GM13977 (cell line): ENCODE results near the gene TSHZ2.

Source experiments
- DNase-seq: peaks from one replicate; pipeline ENCODE4 v3.0.0; 2012; ENCODE audit warnings: low spot score
- in situ Hi-C: fragments of 300-500 bp; cut with MboI; formaldehyde crosslinking; loops from one replicate; pipeline ENCODE4 v1.12.0; 2022; ENCODE audit warnings: low sequenced_read_pairs, low pct_unique_long_range_greater_than_20kb, mixed read lengths, inconsistent platforms; ENCODE audit not compliant: unreplicated experiment
- TF ChIP-seq, protein P1 (sequence below): IDR thresholded peaks from 2 replicates; pipeline ENCODE4 v1.5.1; 2012; ENCODE audit warnings: mild to moderate bottlenecking, control low read depth; ENCODE audit not compliant: insufficient read depth; ENCODE audit errors: extremely low read depth, missing control alignments

The TSHZ2 gene

DNA sequence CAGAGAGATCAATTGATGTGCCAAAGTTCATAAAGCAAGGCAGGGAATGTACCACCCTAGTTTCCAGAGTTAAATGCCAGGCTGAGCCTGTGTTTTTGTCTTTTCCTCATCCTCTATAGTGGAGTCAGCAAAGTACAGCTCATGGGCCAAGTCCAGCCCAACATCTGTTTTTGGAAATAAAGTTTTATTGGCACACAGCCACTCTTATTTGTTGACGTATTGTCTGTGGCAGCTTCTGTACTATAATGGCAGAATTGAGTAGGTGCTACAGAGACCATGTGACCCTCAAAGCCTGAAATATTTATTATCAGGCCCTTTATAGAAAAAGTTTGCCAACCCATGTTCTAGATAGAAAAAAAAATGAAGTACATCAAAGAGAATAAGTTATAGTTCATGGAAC lies 187.0 kb downstream of the TSHZ2 start:
- in situ Hi-C loops, result no loop called here
- TF ChIP-seq, protein P1, sequence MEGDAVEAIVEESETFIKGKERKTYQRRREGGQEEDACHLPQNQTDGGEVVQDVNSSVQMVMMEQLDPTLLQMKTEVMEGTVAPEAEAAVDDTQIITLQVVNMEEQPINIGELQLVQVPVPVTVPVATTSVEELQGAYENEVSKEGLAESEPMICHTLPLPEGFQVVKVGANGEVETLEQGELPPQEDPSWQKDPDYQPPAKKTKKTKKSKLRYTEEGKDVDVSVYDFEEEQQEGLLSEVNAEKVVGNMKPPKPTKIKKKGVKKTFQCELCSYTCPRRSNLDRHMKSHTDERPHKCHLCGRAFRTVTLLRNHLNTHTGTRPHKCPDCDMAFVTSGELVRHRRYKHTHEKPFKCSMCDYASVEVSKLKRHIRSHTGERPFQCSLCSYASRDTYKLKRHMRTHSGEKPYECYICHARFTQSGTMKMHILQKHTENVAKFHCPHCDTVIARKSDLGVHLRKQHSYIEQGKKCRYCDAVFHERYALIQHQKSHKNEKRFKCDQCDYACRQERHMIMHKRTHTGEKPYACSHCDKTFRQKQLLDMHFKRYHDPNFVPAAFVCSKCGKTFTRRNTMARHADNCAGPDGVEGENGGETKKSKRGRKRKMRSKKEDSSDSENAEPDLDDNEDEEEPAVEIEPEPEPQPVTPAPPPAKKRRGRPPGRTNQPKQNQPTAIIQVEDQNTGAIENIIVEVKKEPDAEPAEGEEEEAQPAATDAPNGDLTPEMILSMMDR, result no peak
- DNase-seq, result no peak

DNA sequence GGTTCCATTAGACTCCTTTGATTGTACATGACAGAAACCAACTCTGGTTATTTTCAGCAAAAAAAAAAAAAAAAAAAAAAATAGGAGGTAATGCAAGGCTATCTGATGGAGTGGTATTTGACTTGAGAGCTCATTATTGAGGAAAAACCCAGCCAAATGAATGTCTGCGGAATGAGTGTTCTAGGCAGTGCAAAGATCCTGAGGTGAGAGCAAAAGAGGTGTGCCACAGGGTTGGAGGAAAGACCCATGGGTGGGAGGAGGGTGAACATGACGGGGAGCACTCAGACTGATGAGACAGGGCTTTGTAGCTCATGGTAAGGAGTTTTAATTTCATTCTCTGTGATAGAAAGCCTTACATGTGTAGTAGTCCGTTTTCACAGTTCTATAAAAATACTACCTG lies 188.9 kb downstream of the TSHZ2 start:
- in situ Hi-C loops, result no loop called here
- DNase-seq, result no peak
- TF ChIP-seq, protein P1, result no peak

DNA sequence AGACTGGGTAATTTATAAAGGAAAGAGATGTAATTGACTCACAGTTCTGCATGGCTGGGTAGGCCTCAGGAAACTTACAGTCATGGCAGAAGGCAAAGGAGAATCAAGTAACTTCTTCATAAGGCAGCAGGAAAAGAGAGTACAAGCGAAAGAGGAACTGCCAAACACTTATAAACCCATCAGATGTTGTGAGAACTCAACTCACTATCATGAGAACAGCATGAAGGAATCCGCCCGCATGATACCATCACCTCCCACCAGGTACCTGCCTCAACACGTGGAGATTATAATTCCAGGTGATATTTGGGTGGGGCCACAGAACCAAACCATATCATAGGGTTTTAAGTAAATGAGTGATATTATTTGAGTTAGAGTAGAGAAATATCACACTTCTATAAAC lies 189.3 kb downstream of the TSHZ2 start:
- DNase-seq, result no peak
- in situ Hi-C loops, result no loop called here

DNA sequence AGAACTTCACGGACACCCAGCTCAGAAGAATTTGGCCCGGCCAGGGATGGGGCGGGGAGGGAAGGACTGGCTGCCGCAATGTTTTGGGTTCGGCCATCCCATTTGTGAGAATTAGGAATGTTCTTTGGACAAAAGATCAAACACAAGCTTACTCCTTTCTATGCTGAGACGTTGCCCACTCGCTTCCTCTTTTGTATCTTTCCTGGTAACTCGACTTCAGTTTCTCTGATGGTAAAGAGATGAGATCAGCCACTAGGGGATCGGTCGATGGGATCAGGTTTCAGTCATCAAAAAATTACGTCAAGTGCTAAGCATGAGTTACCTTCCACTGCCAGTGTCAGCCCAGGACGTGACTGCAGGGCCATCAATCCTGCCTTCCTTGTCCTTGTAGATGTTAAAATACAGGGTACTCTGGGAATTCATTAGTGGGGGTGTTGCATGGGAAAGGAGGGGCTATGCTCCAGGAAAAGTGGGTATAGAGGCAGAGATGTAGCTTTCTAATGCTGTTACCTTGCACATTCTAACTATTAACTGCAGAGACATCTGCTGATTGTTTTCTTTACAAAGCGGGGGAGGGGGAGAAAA lies 190.2 kb downstream of the TSHZ2 start:
- in situ Hi-C loops, result no loop called here
- no peak for DNase-seq
- TF ChIP-seq, protein P1, result no peak

More for the DNA sequence above, 189.3 kb downstream of the TSHZ2 start:
- TF ChIP-seq, protein P1, result no peak

DNA sequence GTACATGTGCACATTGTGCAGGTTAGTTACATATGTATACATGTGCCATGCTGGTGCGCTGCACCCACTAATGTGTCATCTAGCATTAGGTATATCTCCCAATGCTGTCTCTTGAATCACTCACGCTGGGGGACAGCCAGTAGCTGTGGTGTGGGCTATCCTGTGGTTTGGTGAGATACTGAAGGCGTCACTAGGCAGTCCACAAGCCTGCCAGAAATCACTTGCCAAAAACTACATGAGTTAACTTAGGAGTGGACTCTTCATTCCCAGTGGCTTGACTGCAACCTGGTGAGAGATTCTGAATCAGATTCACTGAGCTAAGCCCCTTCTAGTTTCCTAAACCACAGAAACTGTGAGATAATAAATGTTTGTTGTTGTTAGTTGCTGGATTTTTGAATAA lies 191.3 kb downstream of the TSHZ2 start:
- no peak for DNase-seq
- in situ Hi-C loops, result no loop called here
- TF ChIP-seq, protein P1, result no peak

DNA sequence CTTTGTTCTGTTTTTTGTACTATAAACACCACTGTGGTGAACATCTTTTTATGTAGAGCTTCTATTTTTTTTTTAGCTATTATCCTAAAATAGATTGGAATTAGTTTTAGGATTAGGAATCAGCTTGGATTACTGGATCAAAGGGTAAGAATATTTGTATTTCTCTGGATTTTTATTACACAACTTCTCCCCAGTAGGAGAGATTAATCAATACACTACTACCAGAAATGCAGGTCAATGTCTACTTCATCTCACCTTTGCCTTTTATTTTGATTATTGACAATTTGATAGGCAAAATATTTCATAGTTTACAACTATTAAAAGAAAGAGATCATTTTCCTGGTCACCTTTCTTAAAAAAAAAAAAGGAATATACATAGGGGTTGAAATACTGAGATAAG lies 191.9 kb downstream of the TSHZ2 start:
- DNase-seq, result no peak
- TF ChIP-seq, protein P1, result no peak
- in situ Hi-C loops, result no loop called here

DNA sequence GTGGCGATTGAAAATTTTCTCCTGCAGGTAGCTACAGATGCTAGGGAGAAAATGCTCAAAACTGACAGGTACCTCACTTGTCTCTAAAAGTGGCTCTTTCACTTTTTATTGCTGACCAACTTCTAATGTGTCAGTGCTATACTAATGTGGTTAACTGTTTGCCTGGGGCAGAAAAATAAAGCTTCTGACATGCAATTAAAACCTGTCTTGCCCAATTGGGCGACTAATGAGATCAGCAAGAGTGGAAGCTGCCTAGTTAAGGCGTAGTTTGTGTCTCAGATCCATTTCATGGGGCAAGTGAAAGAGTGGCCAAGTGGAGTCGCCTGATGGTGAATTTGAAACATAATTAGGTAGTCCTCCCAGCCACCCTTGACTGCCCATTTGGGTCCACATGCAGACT lies 193.3 kb downstream of the TSHZ2 start:
- in situ Hi-C loops, result no loop called here
- TF ChIP-seq, protein P1, result no peak

More for the DNA sequence above, 193.3 kb downstream of the TSHZ2 start:
- no peak for DNase-seq
